Erythroblast (primary cell): Measurements from ENCODE around the gene LINC00305.

ENCODE experiments used
- GATA1 ChIP-seq: IDR thresholded peaks from 2 replicates; pipeline ENCODE4 v1.6.1; 2011; ENCODE audit warnings: low read depth, mild to moderate bottlenecking, control low read depth, low read length, moderate library complexity
- POLR2A ChIP-seq: IDR thresholded peaks from 2 replicates; pipeline ENCODE4 v1.6.1; 2011; ENCODE audit warnings: mild to moderate bottlenecking, low read length

- no peak for TF ChIP-seq POLR2A
- TF ChIP-seq GATA1 = no peak
These were observed 49.6 kb downstream of the LINC00305 start for GRCh38 chr18:64099244-64099643.
